ENCODE measurements around the gene SMARCC2.
A peak's percentile ranks its signal among the peaks of the same experiment; 100 is the strongest.
"Not testable (repeated sequence)": the region's sequence is repeated elsewhere in the genome, so short reads cannot be mapped to it uniquely, and the experiment has no call there.

The SMARCC2 gene

GRCh38 chr12:56165369-56165768 lies 23.9 kb downstream of the SMARCC2 start:
- no peak for DNase-seq (ENCODE audit: extremely low read depth in 1 of 2, low read depth in 1 of 2)

DNA sequence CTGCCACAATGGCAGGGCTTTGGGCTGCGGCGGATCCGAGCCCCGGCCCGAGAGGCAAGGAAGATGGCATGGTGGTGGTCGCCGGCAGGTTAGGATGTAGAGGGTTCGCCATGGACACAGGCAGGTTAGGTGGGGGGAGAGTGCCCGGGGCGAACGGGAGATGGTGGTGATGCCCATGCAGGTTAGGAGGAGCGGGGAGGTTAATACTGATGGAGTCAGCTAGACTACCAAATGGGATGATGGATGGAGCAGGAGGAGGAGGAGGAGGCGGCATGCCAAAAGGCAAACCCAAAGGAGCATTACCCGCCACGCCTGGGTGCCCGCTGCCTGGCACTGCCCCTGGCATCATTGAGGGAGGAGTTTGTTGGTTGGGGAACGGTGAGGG lies 24.9 kb downstream of the SMARCC2 start:
- DNase-seq (ENCODE audit: extremely low read depth in 1 of 2, low read depth in 1 of 2): no peak

GRCh38 chr12:56163533-56164344 lies 25.5 kb downstream of the SMARCC2 start:
- no peak for DNase-seq (ENCODE audit: extremely low read depth in 1 of 2, low read depth in 1 of 2)

GRCh38 chr12:56162468-56163290 lies 26.6 kb downstream of the SMARCC2 start:
- DNase-seq (ENCODE audit: extremely low read depth in 1 of 2, low read depth in 1 of 2): no peak

GRCh38 chr12:56161690-56162351 lies 27.5 kb downstream of the SMARCC2 start:
- no peak for DNase-seq (ENCODE audit: extremely low read depth in 1 of 2, low read depth in 1 of 2)

- no peak for DNase-seq (ENCODE audit: extremely low read depth in 1 of 2, low read depth in 1 of 2)
Measured at GRCh38 chr12:56160894-56161689, 28.2 kb downstream of the SMARCC2 start.

- peak in 1 of 2 donors; percentile 44 for DNase-seq (ENCODE audit: extremely low read depth in 1 of 2, low read depth in 1 of 2)
Measured at GRCh38 chr12:56160193-56160763, 29.0 kb downstream of the SMARCC2 start.

- DNase-seq (ENCODE audit: extremely low read depth in 1 of 2, low read depth in 1 of 2): no peak
Measured at GRCh38 chr12:56159482-56160192, 29.6 kb downstream of the SMARCC2 start.

DNA sequence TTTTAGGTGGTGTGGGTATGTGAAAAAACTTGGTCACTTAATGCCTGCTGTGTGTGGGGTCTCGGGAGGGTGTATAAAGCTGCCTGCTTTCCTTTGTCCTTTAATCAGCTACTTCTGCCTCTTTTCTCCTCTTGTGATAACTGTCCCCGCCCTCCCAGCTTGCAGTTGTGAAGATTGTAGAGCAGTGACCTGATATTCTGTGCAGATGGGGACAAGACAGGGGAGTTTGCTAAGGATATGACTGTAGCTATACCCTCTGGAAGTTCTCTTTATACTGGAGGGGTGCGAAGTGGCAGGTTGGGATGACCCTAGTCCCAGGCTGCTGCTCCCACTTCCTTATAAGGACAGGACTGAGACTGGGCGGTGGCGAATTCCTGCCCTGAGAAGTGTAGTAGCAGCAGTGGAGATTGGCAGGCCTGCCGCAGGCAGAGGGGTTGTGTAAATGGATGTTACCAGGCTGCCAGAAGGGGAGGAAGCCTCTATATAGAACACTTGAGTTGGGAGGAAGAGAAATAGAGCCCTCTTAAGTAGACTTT lies 30.3 kb downstream of the SMARCC2 start:
- DNase-seq (ENCODE audit: extremely low read depth in 1 of 2, low read depth in 1 of 2): no peak

DNA sequence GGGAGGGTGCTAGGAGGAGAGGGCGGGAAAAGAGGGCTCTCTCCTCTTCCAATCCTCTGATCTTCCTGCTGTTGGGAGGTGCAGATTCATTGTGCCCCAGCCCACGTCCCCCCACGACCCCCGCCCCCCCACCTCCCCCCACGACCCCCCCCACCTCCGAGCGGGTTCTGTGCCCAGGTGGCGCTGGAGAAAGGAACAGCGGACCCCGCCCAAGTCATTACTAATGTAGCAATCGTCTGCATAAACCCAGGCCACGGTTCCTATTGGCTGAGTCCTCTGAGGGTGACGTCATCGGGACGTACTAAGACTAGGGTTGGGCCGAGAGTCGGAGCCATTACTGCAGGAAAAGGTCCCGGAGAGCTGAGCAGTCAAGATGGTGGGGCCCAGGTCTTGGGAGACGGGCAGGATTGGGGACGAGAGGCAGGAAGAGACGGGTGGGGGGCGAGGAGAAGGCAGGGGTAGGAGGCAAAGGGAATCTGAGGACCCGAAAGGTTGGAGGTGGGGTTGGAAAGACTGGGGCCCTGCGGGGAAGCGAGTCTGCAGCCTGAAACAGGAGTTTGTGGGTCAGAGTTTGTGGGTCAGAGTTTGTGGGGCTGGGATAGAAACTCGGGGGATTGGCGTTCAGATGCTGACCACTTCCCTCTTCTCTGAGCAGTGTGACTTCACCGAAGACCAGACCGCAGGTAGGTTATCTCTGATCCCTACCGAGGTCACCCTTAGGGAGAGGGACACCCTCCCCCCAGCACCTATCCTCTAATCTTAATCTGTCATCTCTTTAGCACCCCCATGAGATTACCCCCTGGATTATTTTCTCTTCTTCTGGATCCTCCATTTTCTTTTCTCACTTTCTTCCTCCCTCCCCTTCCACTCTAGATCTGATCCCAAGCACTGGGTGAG lies 31.0 kb downstream of the SMARCC2 start, which contains the start of gene MYL6:
Gene MYL6 (plus strand): TSS at position 331 of the 897 bp plus-strand sequence. CDS start 43 bp downstream, at position 374.
- DNase-seq (ENCODE audit: extremely low read depth in 1 of 2, low read depth in 1 of 2): peak; percentile 76 to 93

DNA sequence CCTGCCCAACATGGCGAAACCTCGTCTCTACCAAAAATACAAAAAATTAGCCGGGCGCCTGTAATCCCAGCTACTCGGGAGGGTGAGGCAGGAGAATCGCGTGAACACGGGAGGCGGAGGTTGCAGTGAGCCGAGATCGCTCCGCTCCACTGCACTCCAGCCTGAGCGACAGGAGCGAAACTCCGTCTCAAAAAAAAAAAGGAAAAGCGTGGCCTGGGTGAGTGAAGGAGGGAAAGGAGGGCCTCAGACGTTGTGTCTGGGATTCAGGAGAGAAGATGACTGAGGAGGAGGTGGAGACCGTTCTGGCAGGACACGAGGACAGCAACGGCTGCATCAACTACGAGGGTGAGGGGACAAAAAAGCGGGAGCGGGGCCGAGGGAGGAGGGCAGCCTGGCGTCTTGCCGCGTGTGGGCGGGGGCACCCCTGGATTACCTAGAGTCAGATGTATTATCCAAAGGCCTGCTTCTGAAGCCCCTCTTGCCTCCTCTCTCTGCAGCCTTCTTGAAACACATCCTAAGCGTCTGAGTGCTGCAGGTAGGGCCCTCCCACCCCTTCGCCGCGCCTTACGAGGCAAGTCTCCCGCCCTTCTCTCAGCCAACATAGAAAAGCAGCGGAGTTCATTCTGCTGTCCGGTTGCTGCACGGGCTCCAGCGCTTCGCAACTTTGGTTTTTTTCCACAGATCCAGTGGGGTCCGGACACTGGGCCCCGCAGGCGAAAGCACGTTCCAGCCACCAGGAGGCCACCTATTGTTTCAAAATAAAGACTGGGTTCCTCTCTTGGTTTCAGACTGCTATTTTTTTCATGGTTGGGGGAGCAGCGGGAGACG lies 31.9 kb downstream of the SMARCC2 start:
- peak in 1 of 2 donors; percentile 47 for DNase-seq (ENCODE audit: extremely low read depth in 1 of 2, low read depth in 1 of 2)

GRCh38 chr12:56156464-56157200 lies 32.7 kb downstream of the SMARCC2 start:
- DNase-seq (ENCODE audit: extremely low read depth in 1 of 2, low read depth in 1 of 2): not testable (repeated sequence)

DNA sequence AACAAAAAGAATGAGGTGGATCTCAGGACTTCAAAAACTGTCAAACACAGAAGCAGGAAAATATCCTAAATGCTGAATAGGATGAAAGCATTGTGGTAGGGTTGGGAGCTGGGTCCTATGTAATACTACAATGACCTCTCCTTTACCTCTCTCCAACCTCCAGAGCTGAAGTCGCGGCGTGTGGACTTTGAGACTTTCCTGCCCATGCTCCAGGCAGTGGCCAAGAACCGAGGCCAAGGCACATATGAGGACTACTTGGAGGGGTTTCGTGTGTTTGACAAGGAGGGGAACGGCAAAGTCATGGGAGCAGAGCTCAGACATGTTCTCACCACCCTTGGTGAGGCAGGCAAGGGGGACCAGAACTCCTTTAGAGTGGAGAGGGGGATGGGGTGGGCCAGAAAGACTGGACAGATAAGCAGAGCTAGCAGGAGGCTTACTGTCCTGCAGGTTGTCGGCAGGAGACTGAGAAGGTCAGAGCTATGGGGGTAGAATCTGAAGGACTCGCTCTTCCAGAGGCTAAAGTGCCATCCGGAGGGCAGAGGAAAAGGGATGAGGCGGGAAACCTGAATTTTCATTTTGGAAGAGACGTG lies 33.9 kb downstream of the SMARCC2 start:
- no peak for DNase-seq (ENCODE audit: extremely low read depth in 1 of 2, low read depth in 1 of 2)

GRCh38 chr12:56154818-56155217 lies 34.5 kb downstream of the SMARCC2 start:
- DNase-seq (ENCODE audit: extremely low read depth in 1 of 2, low read depth in 1 of 2): no peak

- DNase-seq (ENCODE audit: extremely low read depth in 1 of 2, low read depth in 1 of 2): no peak
Measured at GRCh38 chr12:56154246-56154771, 35.0 kb downstream of the SMARCC2 start.

DNA sequence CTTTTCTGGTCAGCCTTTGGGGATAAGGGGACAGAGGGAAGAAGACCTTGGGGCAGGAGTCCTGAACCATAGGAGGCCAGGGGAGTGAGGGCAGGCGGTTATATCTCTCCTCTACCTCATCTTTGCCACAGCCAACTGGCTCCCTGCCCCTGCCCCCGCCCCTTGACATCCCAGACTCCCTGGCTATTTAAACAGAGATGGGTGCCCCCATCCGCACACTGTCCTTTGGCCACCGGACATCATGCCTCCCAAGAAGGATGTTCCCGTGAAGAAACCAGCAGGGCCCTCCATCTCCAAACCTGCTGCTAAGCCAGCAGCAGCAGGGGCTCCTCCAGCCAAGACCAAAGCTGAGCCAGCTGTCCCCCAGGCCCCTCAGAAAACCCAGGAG lies 35.6 kb downstream of the SMARCC2 start:
- no peak for DNase-seq (ENCODE audit: extremely low read depth in 1 of 2, low read depth in 1 of 2)
